DMS53 treated with DMSO at 0.1 percent for 48 hours (cell line): ENCODE measurements around the gene RHOBTB1.

ENCODE experiments used
- DNase-seq: peaks from one replicate; lab custom pipeline; 2025; ENCODE audit not compliant: unreplicated experiment; lab: John Stamatoyannopoulos, UW

The RHOBTB1 gene

GRCh38 chr10:60823324-60823723 lies 120.7 kb downstream of the RHOBTB1 start:
- DNase-seq: no peak

- no peak for DNase-seq
These were observed 121.2 kb downstream of the RHOBTB1 start for GRCh38 chr10:60822809-60823208.

DNA sequence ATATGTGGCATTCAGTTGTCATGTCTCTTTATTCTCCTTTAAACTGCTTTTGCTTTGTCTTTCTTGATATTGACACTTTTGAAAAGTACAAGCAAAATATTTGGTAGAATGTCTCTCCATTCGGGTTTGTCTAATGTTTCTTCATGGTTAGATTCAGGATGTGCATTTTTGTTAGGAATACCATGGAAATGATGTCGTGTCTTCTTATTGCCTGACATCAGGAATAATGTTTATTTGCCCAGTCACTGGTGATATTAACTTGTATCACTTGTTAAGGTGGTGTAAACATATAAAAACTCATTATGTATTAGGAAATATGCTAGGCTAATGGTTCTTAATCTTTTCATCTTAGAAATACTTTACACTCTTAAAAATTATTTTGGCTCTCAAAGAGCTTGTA lies 122.3 kb downstream of the RHOBTB1 start:
- DNase-seq: no peak

DNA sequence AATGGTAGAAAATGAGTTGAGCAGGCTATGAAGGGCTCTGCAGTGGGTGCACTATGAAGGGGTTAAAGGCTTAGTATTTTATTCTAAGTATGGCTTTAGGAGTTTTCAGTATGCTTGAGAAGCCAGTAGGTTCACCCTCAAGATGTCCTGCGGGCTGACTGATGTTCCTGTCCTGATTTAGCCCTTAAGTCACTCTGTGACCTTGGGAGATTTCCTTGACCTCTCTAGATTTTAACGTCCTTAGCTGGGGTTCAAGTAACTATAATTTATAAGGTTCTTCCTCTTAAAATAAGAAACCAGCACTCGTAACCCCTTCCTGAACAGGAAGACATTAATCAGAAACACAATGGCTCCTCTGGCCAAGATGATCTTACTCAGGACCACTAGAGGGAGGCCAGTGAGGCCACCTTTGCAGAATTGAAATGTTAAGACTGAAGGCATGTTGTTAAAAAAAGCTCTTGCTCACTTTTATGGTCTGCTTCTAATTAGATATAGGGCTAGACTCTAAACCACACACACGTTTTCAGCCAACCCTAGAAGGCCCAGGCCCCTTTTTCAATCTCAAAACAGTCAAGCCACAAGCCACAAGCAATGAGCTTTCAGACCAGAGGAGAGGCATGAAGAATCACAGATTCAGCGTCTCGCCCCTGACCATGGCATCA lies 123.8 kb downstream of the RHOBTB1 start:
- DNase-seq: no peak
